ENCODE results near the gene RSPH1.

DNA sequence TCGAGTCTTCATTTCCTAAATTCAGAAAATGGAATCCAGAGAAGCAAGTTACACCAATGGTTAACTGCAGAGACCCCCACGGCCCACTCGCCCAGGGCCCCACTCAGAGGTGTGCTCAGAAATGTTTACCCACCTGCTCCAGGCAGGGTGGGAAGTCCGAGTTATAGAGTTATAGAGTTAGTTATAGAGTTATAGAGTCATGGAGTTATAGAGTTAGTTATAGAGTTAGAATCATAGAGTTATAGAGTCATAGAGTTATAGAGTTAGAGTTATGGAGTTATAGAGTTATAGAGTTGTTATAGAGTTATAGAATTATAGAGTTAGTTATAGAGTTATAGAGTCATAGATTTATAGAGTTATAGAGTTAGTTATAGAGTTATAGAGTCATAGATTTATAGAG is 60.6 kb downstream of the RSPH1 start:
- TF ChIP-seq, protein P1, sequence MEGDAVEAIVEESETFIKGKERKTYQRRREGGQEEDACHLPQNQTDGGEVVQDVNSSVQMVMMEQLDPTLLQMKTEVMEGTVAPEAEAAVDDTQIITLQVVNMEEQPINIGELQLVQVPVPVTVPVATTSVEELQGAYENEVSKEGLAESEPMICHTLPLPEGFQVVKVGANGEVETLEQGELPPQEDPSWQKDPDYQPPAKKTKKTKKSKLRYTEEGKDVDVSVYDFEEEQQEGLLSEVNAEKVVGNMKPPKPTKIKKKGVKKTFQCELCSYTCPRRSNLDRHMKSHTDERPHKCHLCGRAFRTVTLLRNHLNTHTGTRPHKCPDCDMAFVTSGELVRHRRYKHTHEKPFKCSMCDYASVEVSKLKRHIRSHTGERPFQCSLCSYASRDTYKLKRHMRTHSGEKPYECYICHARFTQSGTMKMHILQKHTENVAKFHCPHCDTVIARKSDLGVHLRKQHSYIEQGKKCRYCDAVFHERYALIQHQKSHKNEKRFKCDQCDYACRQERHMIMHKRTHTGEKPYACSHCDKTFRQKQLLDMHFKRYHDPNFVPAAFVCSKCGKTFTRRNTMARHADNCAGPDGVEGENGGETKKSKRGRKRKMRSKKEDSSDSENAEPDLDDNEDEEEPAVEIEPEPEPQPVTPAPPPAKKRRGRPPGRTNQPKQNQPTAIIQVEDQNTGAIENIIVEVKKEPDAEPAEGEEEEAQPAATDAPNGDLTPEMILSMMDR (IDR thresholded peaks at IDR 0.05): no peak
- TF ChIP-seq POLR2A (IDR thresholded peaks at IDR 0.05): no peak
- no peak for TF ChIP-seq POLR2AphosphoS5 (IDR thresholded peaks at IDR 0.05)
- no peak for TF ChIP-seq EP300 (IDR thresholded peaks at IDR 0.05)

Measured in upper lobe of left lung (tissue), 4 donors.